ENCODE results near the gene COBL. TPM values are rescaled to one million over a fixed set of nuclear protein-coding genes. Genes with fewer than 3 reads are reported as not detected.

The COBL gene
- total and polyA plus RNA-seq, 10 of the 15 experiments (the other 5 are each of a cell fraction or from before 2014, with no cell fraction given) = 0.21 TPM; not detected in 9

GRCh38 chr7:51229620-51230323, 86.8 kb downstream of the COBL start:
- H3K9ac ChIP-seq (ENCODE audit: control insufficient read depth, insufficient read depth, low read length) = no peak overlapping the region
- ATAC-seq = no peak
- no peaks in the 10 kb centered on the region; a peak in 1 of 4 replicates for H3K27me3 ChIP-seq (replicated peaks in 1 of 2; ENCODE audit: control insufficient read depth in 2 of 2, insufficient read depth in 2 of 2, low read length in 1 of 2)
- 24% methylated on average over 11 of the region's 11 CpGs for WGBS (ENCODE audit: insufficient coverage, insufficient replicate concordance, low lambda C conversion rate, missing lambda C conversion rate)
- FAIRE-seq = no peak
- no peak overlapping the region for H3K4me2 ChIP-seq (ENCODE audit: control insufficient read depth, insufficient read depth)
- no peak overlapping the region for H2AFZ ChIP-seq (ENCODE audit: control insufficient read depth, low read depth, low read length)
- no peaks in the 10 kb centered on the region for H3K4me1 ChIP-seq (ENCODE audit: control insufficient read depth, insufficient read depth, low read length)
- ChIA-PET RAD21 (ENCODE audit: unreplicated experiment) (no interaction called here), CTCF (interaction anchor here (1.7 kb wide), 1 partner anchor 70 kb away, joined by 6 read pairs; no protein-coding TSS in a partner anchor), POLR2A (no interaction called here), SMC1A (ENCODE audit: uncharacterized antibody, unreplicated experiment) (interaction anchor here (0.7 kb wide), 1 partner anchor 810 kb away, joined by 3 read pairs; no protein-coding TSS in a partner anchor)
- H3K36me3 ChIP-seq (ENCODE audit: control insufficient read depth in 2 of 2, insufficient read depth in 2 of 2, low read length in 1 of 2) = no peaks in the 10 kb centered on the region
- H3K79me2 ChIP-seq (ENCODE audit: control insufficient read depth, insufficient read depth, low read length) = no peaks in the 10 kb centered on the region
- no peaks in the 10 kb centered on the region; the same call in 1 of the 2 replicates for H4K20me1 ChIP-seq (ENCODE audit: control insufficient read depth, insufficient read depth)
- intact Hi-C loops (cut with micrococcal nuclease; ENCODE audit: unreplicated experiment) (no loop called here), in situ Hi-C loops (cut with MboI) (no loop called here)
- no peak for DNase-seq (ENCODE audit: low read depth, low spot score)
- no peak overlapping the region for H3K4me3 ChIP-seq
- BruUV-seq (replicated peaks) = no TSS peak
- no peak overlapping the region for H3K27ac ChIP-seq (ENCODE audit: control insufficient read depth, insufficient read depth)
- no peaks in the 10 kb centered on the region for H3K9me3 ChIP-seq (replicated peaks; ENCODE audit: control insufficient read depth, insufficient read depth, low read length)
- TF ChIP-seq, protein P1, sequence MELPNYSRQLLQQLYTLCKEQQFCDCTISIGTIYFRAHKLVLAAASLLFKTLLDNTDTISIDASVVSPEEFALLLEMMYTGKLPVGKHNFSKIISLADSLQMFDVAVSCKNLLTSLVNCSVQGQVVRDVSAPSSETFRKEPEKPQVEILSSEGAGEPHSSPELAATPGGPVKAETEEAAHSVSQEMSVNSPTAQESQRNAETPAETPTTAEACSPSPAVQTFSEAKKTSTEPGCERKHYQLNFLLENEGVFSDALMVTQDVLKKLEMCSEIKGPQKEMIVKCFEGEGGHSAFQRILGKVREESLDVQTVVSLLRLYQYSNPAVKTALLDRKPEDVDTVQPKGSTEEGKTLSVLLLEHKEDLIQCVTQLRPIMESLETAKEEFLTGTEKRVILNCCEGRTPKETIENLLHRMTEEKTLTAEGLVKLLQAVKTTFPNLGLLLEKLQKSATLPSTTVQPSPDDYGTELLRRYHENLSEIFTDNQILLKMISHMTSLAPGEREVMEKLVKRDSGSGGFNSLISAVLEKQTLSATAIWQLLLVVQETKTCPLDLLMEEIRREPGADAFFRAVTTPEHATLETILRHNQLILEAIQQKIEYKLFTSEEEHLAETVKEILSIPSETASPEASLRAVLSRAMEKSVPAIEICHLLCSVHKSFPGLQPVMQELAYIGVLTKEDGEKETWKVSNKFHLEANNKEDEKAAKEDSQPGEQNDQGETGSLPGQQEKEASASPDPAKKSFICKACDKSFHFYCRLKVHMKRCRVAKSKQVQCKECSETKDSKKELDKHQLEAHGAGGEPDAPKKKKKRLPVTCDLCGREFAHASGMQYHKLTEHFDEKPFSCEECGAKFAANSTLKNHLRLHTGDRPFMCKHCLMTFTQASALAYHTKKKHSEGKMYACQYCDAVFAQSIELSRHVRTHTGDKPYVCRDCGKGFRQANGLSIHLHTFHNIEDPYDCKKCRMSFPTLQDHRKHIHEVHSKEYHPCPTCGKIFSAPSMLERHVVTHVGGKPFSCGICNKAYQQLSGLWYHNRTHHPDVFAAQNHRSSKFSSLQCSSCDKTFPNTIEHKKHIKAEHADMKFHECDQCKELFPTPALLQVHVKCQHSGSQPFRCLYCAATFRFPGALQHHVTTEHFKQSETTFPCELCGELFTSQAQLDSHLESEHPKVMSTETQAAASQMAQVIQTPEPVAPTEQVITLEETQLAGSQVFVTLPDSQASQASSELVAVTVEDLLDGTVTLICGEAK (IDR thresholded peaks at IDR 0.05; ENCODE audit: borderline replicate concordance) = no peak
- no peak for TF ChIP-seq RCOR1 (conservative IDR thresholded peaks at IDR 0.05; ENCODE audit: low read depth, low read length)
- no peak for TF ChIP-seq RUNX3 (IDR thresholded peaks at IDR 0.05; ENCODE audit: low read length)
- no peak for TF ChIP-seq KLF5 (IDR thresholded peaks at IDR 0.05; ENCODE audit: partially characterized antibody)
- TF ChIP-seq RFX5 (IDR thresholded peaks at IDR 0.05; ENCODE audit: low read depth, low read length) = no peak
- no peak for TF ChIP-seq PKNOX1 (IDR thresholded peaks at IDR 0.05)
- no peak for TF ChIP-seq MTA3 (IDR thresholded peaks at IDR 0.05; ENCODE audit: borderline replicate concordance, low read length)
- TF ChIP-seq SMC3 (IDR thresholded peaks at IDR 0.05; ENCODE audit: borderline replicate concordance, low read length) = no peak
- no peak for TF ChIP-seq NBN (IDR thresholded peaks at IDR 0.05)
- TF ChIP-seq NRF1 (conservative IDR thresholded peaks at IDR 0.05; ENCODE audit: low read depth, low read length) = no peak
- TF ChIP-seq CEBPB (IDR thresholded peaks at IDR 0.05; ENCODE audit: borderline replicate concordance in 1 of 2, low read depth in 2 of 2, low read length in 2 of 2) = no peak
- no peak for TF ChIP-seq SMARCA5 (IDR thresholded peaks at IDR 0.05)
- TF ChIP-seq PAX5 (IDR thresholded peaks at IDR 0.05; ENCODE audit: borderline replicate concordance, low read depth, low read length) = no peak
- TF ChIP-seq SUPT20H (IDR thresholded peaks at IDR 0.05; ENCODE audit: borderline replicate concordance, control insufficient read depth, low read depth, low read length) = no peak
- TF ChIP-seq, protein P2, sequence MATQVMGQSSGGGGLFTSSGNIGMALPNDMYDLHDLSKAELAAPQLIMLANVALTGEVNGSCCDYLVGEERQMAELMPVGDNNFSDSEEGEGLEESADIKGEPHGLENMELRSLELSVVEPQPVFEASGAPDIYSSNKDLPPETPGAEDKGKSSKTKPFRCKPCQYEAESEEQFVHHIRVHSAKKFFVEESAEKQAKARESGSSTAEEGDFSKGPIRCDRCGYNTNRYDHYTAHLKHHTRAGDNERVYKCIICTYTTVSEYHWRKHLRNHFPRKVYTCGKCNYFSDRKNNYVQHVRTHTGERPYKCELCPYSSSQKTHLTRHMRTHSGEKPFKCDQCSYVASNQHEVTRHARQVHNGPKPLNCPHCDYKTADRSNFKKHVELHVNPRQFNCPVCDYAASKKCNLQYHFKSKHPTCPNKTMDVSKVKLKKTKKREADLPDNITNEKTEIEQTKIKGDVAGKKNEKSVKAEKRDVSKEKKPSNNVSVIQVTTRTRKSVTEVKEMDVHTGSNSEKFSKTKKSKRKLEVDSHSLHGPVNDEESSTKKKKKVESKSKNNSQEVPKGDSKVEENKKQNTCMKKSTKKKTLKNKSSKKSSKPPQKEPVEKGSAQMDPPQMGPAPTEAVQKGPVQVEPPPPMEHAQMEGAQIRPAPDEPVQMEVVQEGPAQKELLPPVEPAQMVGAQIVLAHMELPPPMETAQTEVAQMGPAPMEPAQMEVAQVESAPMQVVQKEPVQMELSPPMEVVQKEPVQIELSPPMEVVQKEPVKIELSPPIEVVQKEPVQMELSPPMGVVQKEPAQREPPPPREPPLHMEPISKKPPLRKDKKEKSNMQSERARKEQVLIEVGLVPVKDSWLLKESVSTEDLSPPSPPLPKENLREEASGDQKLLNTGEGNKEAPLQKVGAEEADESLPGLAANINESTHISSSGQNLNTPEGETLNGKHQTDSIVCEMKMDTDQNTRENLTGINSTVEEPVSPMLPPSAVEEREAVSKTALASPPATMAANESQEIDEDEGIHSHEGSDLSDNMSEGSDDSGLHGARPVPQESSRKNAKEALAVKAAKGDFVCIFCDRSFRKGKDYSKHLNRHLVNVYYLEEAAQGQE (IDR thresholded peaks at IDR 0.05; ENCODE audit: low read depth, low read length) = no peak

Measured in GM12878 (cell line).